Fibroblast of the aortic adventitia (primary cell): ENCODE results near the gene CHMP4A. TPM values are rescaled to one million over a fixed set of nuclear protein-coding genes. Genes with fewer than 3 reads are reported as not detected.
"Not testable (repeated sequence)": the region's sequence is repeated elsewhere in the genome, so short reads cannot be mapped to it uniquely, and the experiment has no call there.

ENCODE experiments used
- DNase-seq: peaks from one replicate; pipeline ENCODE4 v3.0.0-alpha.2; 2010; ENCODE audit warnings: low read depth
- H3K4me3 ChIP-seq: 2 replicates; pipeline ENCODE4 v1.5.1; 2011; ENCODE audit warnings: low read depth, mild to moderate bottlenecking, control low read depth, low read length, moderate library complexity
- CTCF ChIP-seq: IDR thresholded peaks from 2 replicates; pipeline ENCODE4 v1.5.1; 2011; ENCODE audit warnings: mild to moderate bottlenecking, low read length, control low read depth, inconsistent platforms; ENCODE audit not compliant: insufficient read depth
- total RNA-seq: library from RNA; depleted of rRNA; stranded (reverse); fragments of >200 nt; gene quantifications from 2 replicates; pipeline ENCODE4 v1.2.3, GENCODE V29; 2012; ENCODE audit warnings: low replicate concordance

The CHMP4A gene
- total RNA-seq, 1 donor: 70.7 TPM

DNA sequence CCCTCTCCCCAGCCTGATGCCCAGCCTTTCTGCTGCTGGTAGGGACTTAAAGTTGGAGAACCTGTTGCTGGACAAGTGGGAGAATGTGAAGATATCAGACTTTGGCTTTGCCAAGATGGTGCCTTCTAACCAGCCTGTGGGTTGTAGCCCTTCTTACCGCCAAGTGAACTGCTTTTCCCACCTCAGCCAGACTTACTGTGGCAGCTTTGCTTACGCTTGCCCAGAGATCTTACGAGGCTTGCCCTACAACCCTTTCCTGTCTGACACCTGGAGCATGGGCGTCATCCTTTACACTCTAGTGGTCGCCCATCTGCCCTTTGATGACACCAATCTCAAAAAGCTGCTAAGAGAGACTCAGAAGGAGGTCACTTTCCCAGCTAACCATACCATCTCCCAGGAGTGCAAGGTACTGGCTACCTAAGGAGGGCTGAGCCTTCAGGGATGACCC, 6.2 kb downstream of the CHMP4A start:
- no peak for TF ChIP-seq CTCF
- no peak overlapping the region for H3K4me3 ChIP-seq
- DNase-seq: no peak

- no peak for TF ChIP-seq CTCF
- DNase-seq: no peak
- H3K4me3 ChIP-seq: no peak overlapping the region
Measured at GRCh38 chr14:24206260-24207103, 6.8 kb downstream of the CHMP4A start.

GRCh38 chr14:24204163-24205146, 8.8 kb downstream of the CHMP4A start:
- DNase-seq: no peak

GRCh38 chr14:24203249-24203886, 9.9 kb downstream of the CHMP4A start:
- DNase-seq, H3K4me3 ChIP-seq: not testable (repeated sequence)

More at GRCh38 chr14:24204163-24205146, 8.8 kb downstream of the CHMP4A start:
- H3K4me3 ChIP-seq: no peak overlapping the region
- TF ChIP-seq CTCF: no peak

- DNase-seq, H3K4me3 ChIP-seq: not testable (repeated sequence)
Measured at GRCh38 chr14:24202538-24202937, 10.8 kb downstream of the CHMP4A start.

- H3K4me3 ChIP-seq: no peak overlapping the region
- no peak for TF ChIP-seq CTCF
Measured at GRCh38 chr14:24198814-24199524, 14.3 kb downstream of the CHMP4A start.

GRCh38 chr14:24197056-24197450, 16.2 kb downstream of the CHMP4A start:
- no peak for DNase-seq
- TF ChIP-seq CTCF: no peak
- H3K4me3 ChIP-seq: no peak overlapping the region

More at GRCh38 chr14:24198814-24199524, 14.3 kb downstream of the CHMP4A start:
- no peak for DNase-seq
